ENCODE measurements around the gene PLA1A.
"Not testable (repeated sequence)": the region's sequence is repeated elsewhere in the genome, so short reads cannot be mapped to it uniquely, and the experiment has no call there.

PLA1A gene

GRCh38 chr3:119551598-119551997, 46.1 kb upstream of the PLA1A start:
- Histone ChIP-seq H3K4me2 (ENCODE audit: low read depth, low read length, poor library complexity, severe bottlenecking) (no peak overlapping the region), H3K79me2 (ENCODE audit: insufficient read depth, low read length) (no peaks in the 10 kb centered on the region), H3K4me3 (ENCODE audit: low read length, poor library complexity, severe bottlenecking) (no peak overlapping the region), H3K9ac (ENCODE audit: low read depth, low read length, poor library complexity, severe bottlenecking) (no peak overlapping the region), H2AFZ (ENCODE audit: low read length) (no peak overlapping the region), H3K9me2 (replicated peaks; ENCODE audit: low read depth, low read length) (no peaks in the 10 kb centered on the region), H3F3A (ENCODE audit: low read depth) (no peaks in the 10 kb centered on the region), H3K9me3 (ENCODE audit: insufficient read depth, low read depth, low read length) (no peaks in the 10 kb centered on the region), H3K27me3 (ENCODE audit: insufficient read depth, low read length, poor library complexity, severe bottlenecking) (no peaks in the 10 kb centered on the region), H3K36me3 (ENCODE audit: insufficient read depth, low read length) (no peaks in the 10 kb centered on the region), H4K20me1 (ENCODE audit: insufficient read depth, low read length, poor library complexity, severe bottlenecking) (no peaks in the 10 kb centered on the region), H3K4me1 (ENCODE audit: insufficient read depth, low read length, poor library complexity, severe bottlenecking) (no peaks in the 10 kb centered on the region)
- TF ChIP-seq EZH2phosphoT487 (IDR thresholded peaks at IDR 0.05; ENCODE audit: borderline replicate concordance) (no peak), CTCF (conservative IDR thresholded peaks at IDR 0.05; ENCODE audit: low read length) (no peak)

GRCh38 chr3:119552928-119553327, 44.8 kb upstream of the PLA1A start:
- not testable (repeated sequence) for H3K79me2 ChIP-seq (ENCODE audit: insufficient read depth, low read length); H3K9me3 ChIP-seq (ENCODE audit: insufficient read depth, low read depth, low read length)

GRCh38 chr3:119553823-119554415, 43.8 kb upstream of the PLA1A start:
- Histone ChIP-seq H3K27me3 (ENCODE audit: insufficient read depth, low read length, poor library complexity, severe bottlenecking) (no peaks in the 10 kb centered on the region), H3K4me3 (ENCODE audit: low read length, poor library complexity, severe bottlenecking) (no peak overlapping the region), H4K20me1 (ENCODE audit: insufficient read depth, low read length, poor library complexity, severe bottlenecking) (no peaks in the 10 kb centered on the region), H3K36me3 (ENCODE audit: insufficient read depth, low read length) (no peaks in the 10 kb centered on the region), H3K9ac (ENCODE audit: low read depth, low read length, poor library complexity, severe bottlenecking) (no peak overlapping the region), H3F3A (ENCODE audit: low read depth) (no peaks in the 10 kb centered on the region), H3K9me3 (ENCODE audit: insufficient read depth, low read depth, low read length) (no peaks in the 10 kb centered on the region), H3K79me2 (ENCODE audit: insufficient read depth, low read length) (no peaks in the 10 kb centered on the region), H3K9me2 (replicated peaks; ENCODE audit: low read depth, low read length) (no peaks in the 10 kb centered on the region), H3K4me1 (ENCODE audit: insufficient read depth, low read length, poor library complexity, severe bottlenecking) (no peaks in the 10 kb centered on the region), H2AFZ (ENCODE audit: low read length) (no peak overlapping the region), H3K4me2 (ENCODE audit: low read depth, low read length, poor library complexity, severe bottlenecking) (no peak overlapping the region)
- TF ChIP-seq EZH2phosphoT487 (IDR thresholded peaks at IDR 0.05; ENCODE audit: borderline replicate concordance) (no peak), CTCF (conservative IDR thresholded peaks at IDR 0.05; ENCODE audit: low read length) (no peak)

More at GRCh38 chr3:119552928-119553327, 44.8 kb upstream of the PLA1A start:
- H3K4me1 ChIP-seq (ENCODE audit: insufficient read depth, low read length, poor library complexity, severe bottlenecking); H3K4me3 ChIP-seq (ENCODE audit: low read length, poor library complexity, severe bottlenecking); H2AFZ ChIP-seq (ENCODE audit: low read length); H3F3A ChIP-seq (ENCODE audit: low read depth); H3K9ac ChIP-seq (ENCODE audit: low read depth, low read length, poor library complexity, severe bottlenecking); H3K36me3 ChIP-seq (ENCODE audit: insufficient read depth, low read length); H3K27me3 ChIP-seq (ENCODE audit: insufficient read depth, low read length, poor library complexity, severe bottlenecking); H3K4me2 ChIP-seq (ENCODE audit: low read depth, low read length, poor library complexity, severe bottlenecking); H3K9me2 ChIP-seq (replicated peaks; ENCODE audit: low read depth, low read length); H4K20me1 ChIP-seq (ENCODE audit: insufficient read depth, low read length, poor library complexity, severe bottlenecking): not testable (repeated sequence)

GRCh38 chr3:119555309-119555735, 42.4 kb upstream of the PLA1A start:
- no peaks in the 10 kb centered on the region for H3F3A ChIP-seq (ENCODE audit: low read depth)
- no peak overlapping the region for H3K4me2 ChIP-seq (ENCODE audit: low read depth, low read length, poor library complexity, severe bottlenecking)
- no peaks in the 10 kb centered on the region for H3K9me3 ChIP-seq (ENCODE audit: insufficient read depth, low read depth, low read length)
- no peaks in the 10 kb centered on the region for H3K4me1 ChIP-seq (ENCODE audit: insufficient read depth, low read length, poor library complexity, severe bottlenecking)
- H4K20me1 ChIP-seq (ENCODE audit: insufficient read depth, low read length, poor library complexity, severe bottlenecking) = no peaks in the 10 kb centered on the region
- no peaks in the 10 kb centered on the region for H3K79me2 ChIP-seq (ENCODE audit: insufficient read depth, low read length)
- H3K9ac ChIP-seq (ENCODE audit: low read depth, low read length, poor library complexity, severe bottlenecking) = no peak overlapping the region
- TF ChIP-seq CTCF (conservative IDR thresholded peaks at IDR 0.05; ENCODE audit: low read length) (no peak), EZH2phosphoT487 (IDR thresholded peaks at IDR 0.05; ENCODE audit: borderline replicate concordance) (no peak)
- no peaks in the 10 kb centered on the region for H3K9me2 ChIP-seq (replicated peaks; ENCODE audit: low read depth, low read length)
- no peaks in the 10 kb centered on the region for H3K36me3 ChIP-seq (ENCODE audit: insufficient read depth, low read length)
- H3K27me3 ChIP-seq (ENCODE audit: insufficient read depth, low read length, poor library complexity, severe bottlenecking) = no peaks in the 10 kb centered on the region
- no peak overlapping the region for H2AFZ ChIP-seq (ENCODE audit: low read length)
- H3K4me3 ChIP-seq (ENCODE audit: low read length, poor library complexity, severe bottlenecking) = no peak overlapping the region

Measured in Loucy (cell line).